NT2/D1 (cell line): ENCODE measurements around the gene METTL26.

Experiments
- YY1 ChIP-seq: IDR thresholded peaks from 2 replicates; pipeline ENCODE4 v1.6.1; 2011; ENCODE audit not compliant: insufficient read length, insufficient read depth
- ZNF274 ChIP-seq: IDR thresholded peaks from 2 replicates; pipeline ENCODE4 v1.6.1; 2011; ENCODE audit warnings: mild to moderate bottlenecking, low read depth, low read length

GRCh38 chr16:634996-635395 lies 1.1 kb downstream of the METTL26 start:
- TF ChIP-seq ZNF274 (no peak), YY1 (no peak)
